WERI-Rb-1 (cell line): ENCODE measurements around the gene SKIL.

Experiments used
- DNase-seq: peaks from one replicate; pipeline ENCODE4 v3.0.0-alpha.2; 2020
- H3K27ac ChIP-seq: fragments of 250-450 bp; sonication (Bioruptor Pico); 2 replicates; pipeline ENCODE4 v1.5.1; 2020; ENCODE audit warnings: mild to moderate bottlenecking, moderate library complexity
- H3K27me3 ChIP-seq: fragments of 250-450 bp; sonication (Bioruptor Pico); 2 replicates; pipeline ENCODE4 v1.5.1; 2021; ENCODE audit warnings: mild to moderate bottlenecking, low read depth, moderate library complexity; ENCODE audit not compliant: insufficient read depth, severe bottlenecking
- H3K36me3 ChIP-seq: fragments of 250-450 bp; sonication (Bioruptor Pico); 2 replicates; pipeline ENCODE4 v1.5.1; 2020; ENCODE audit warnings: mild to moderate bottlenecking, moderate library complexity
- H3K4me3 ChIP-seq: 2 replicates; pipeline ENCODE4 v1.5.1; 2011; ENCODE audit warnings: low read depth, mild to moderate bottlenecking, control low read depth, low read length
- H3K9me3 ChIP-seq: fragments of 250-450 bp; sonication (Bioruptor Pico); 2 replicates; pipeline ENCODE4 v1.5.1; 2021; ENCODE audit warnings: mild to moderate bottlenecking, moderate library complexity; ENCODE audit not compliant: severe bottlenecking
- CTCF ChIP-seq: IDR thresholded peaks from 2 replicates; pipeline ENCODE4 v1.5.1; 2011; ENCODE audit warnings: low read depth, mild to moderate bottlenecking, control low read depth, inconsistent platforms, low read length

Gene SKIL

GRCh38 chr3:170360916-170361315 lies 3.4 kb downstream of the SKIL start:
- no peak for DNase-seq
- no peaks in the 10 kb centered on the region for H3K27me3 ChIP-seq
- TF ChIP-seq CTCF = no peak
- H3K27ac ChIP-seq = no peak overlapping the region
- no peak overlapping the region for H3K4me3 ChIP-seq
- H3K36me3 ChIP-seq = peaks cover 59% of the 10 kb centered on the region
- no peaks in the 10 kb centered on the region for H3K9me3 ChIP-seq

GRCh38 chr3:170361711-170362110 lies 4.2 kb downstream of the SKIL start:
- Histone ChIP-seq H3K9me3 (no peaks in the 10 kb centered on the region), H3K4me3 (no peak overlapping the region), H3K36me3 (peaks cover 64% of the 10 kb centered on the region), H3K27me3 (no peaks in the 10 kb centered on the region), H3K27ac (no peak overlapping the region)
- DNase-seq = no peak
- no peak for TF ChIP-seq CTCF

- Histone ChIP-seq H3K27ac (no peak overlapping the region), H3K36me3 (peaks cover 76% of the 10 kb centered on the region), H3K4me3 (no peak overlapping the region), H3K27me3 (no peaks in the 10 kb centered on the region), H3K9me3 (no peaks in the 10 kb centered on the region)
- TF ChIP-seq CTCF = no peak
- no peak for DNase-seq
Measured at GRCh38 chr3:170363471-170363994, 6.0 kb downstream of the SKIL start.

GRCh38 chr3:170364965-170365364 lies 7.5 kb downstream of the SKIL start:
- peaks cover 79% of the 10 kb centered on the region for H3K36me3 ChIP-seq

GRCh38 chr3:170367797-170368196 lies 10.3 kb downstream of the SKIL start:
- no peak overlapping the region for H3K4me3 ChIP-seq
- no peaks in the 10 kb centered on the region for H3K27me3 ChIP-seq
- no peak for DNase-seq
- peaks cover 61% of the 10 kb centered on the region for H3K36me3 ChIP-seq
- no peaks in the 10 kb centered on the region for H3K9me3 ChIP-seq
- no peak overlapping the region for H3K27ac ChIP-seq
- no peak for TF ChIP-seq CTCF

More at GRCh38 chr3:170364965-170365364, 7.5 kb downstream of the SKIL start:
- Histone ChIP-seq H3K4me3 (no peak overlapping the region), H3K27ac (no peak overlapping the region), H3K27me3 (no peaks in the 10 kb centered on the region), H3K9me3 (no peaks in the 10 kb centered on the region)
- no peak for DNase-seq
- no peak for TF ChIP-seq CTCF

GRCh38 chr3:170368921-170369320 lies 11.4 kb downstream of the SKIL start:
- Histone ChIP-seq H3K27me3 (no peaks in the 10 kb centered on the region), H3K27ac (no peak overlapping the region), H3K4me3 (no peak overlapping the region), H3K9me3 (no peaks in the 10 kb centered on the region), H3K36me3 (peaks cover 54% of the 10 kb centered on the region)
- DNase-seq = no peak
- TF ChIP-seq CTCF = no peak
